CD14-positive monocyte (primary cell): ENCODE results near the gene GALNT4. TPM values are rescaled to one million over a fixed set of nuclear protein-coding genes. Genes with fewer than 3 reads are reported as not detected.

Experiments used
- DNase-seq, 3 donors: peaks; one replicate each; pipeline ENCODE4 v3.0.0-alpha.2; 2011 to 2022
- H2AFZ ChIP-seq: 2 replicates; pipeline ENCODE4 v1.6.0; 2012; ENCODE audit warnings: mild to moderate bottlenecking, low read depth, low read length, inconsistent platforms; ENCODE audit not compliant: insufficient read depth, poor library complexity, severe bottlenecking
- H3K27ac ChIP-seq, 2 donors: 1 replicate in 1 of 2; 2 replicates in 1 of 2; pipeline ENCODE4 v1.5.1; 2012 to 2013; ENCODE audit warnings: low read length in 2 of 2, control low read depth in 1 of 2, inconsistent platforms in 1 of 2, low read depth in 1 of 2, mild to moderate bottlenecking in 1 of 2
- H3K27me3 ChIP-seq, 2 donors: one replicate each; pipeline versions ENCODE4 v1.6.0 to v1.6.1; 2011 to 2013; ENCODE audit warnings: low read length in 2 of 2; ENCODE audit not compliant: control insufficient read depth in 2 of 2, insufficient read depth in 2 of 2
- H3K36me3 ChIP-seq, 2 donors: replicated peaks in 1 of 2; 1 replicate in 1 of 2; 2 replicates in 1 of 2; pipeline versions ENCODE4 v1.5.1 to v1.6.1; 2012 to 2013; ENCODE audit warnings: low read length in 2 of 2, control low read depth in 1 of 2, inconsistent platforms in 1 of 2, mild to moderate bottlenecking in 1 of 2; ENCODE audit not compliant: insufficient read depth in 2 of 2, control insufficient read depth in 1 of 2
- H3K4me1 ChIP-seq, 2 donors: 1 replicate in 1 of 2; 2 replicates in 1 of 2; pipeline versions ENCODE4 v1.5.1 to v1.6.1; 2012 to 2013; ENCODE audit warnings: low read length in 2 of 2, control low read depth in 1 of 2, inconsistent platforms in 1 of 2, mild to moderate bottlenecking in 1 of 2, moderate library complexity in 1 of 2; ENCODE audit not compliant: insufficient read depth in 2 of 2, control insufficient read depth in 1 of 2
- H3K4me2 ChIP-seq: replicated peaks from 2 replicates; pipeline ENCODE3; 2012; ENCODE audit warnings: low read length, moderate library complexity, mild to moderate bottlenecking; ENCODE audit not compliant: poor library complexity, severe bottlenecking; ENCODE audit errors: extremely low read depth
- H3K4me3 ChIP-seq, 3 experiments: fragments of 200-600 bp in 1 of 3; sonication (generic) in 1 of 3; replicated peaks in 1 of 3; 1 replicate in 2 of 3; 2 replicates in 1 of 3; pipeline ENCODE4 v1.5.1; 2011 to 2013; ENCODE audit warnings: low read length in 3 of 3, mild to moderate bottlenecking in 3 of 3, control low read depth in 2 of 3, low read depth in 2 of 3, inconsistent platforms in 1 of 3, moderate library complexity in 1 of 3
- H3K79me2 ChIP-seq: 2 replicates; pipeline ENCODE4 v1.6.0; 2012; ENCODE audit warnings: mild to moderate bottlenecking, control low read depth, inconsistent platforms, low read length, moderate library complexity; ENCODE audit not compliant: insufficient read depth
- H3K9ac ChIP-seq: 2 replicates; pipeline ENCODE4 v1.6.0; 2017; ENCODE audit warnings: low read length, mild to moderate bottlenecking; ENCODE audit not compliant: insufficient read depth, poor library complexity, severe bottlenecking
- H3K9me3 ChIP-seq, 2 donors: replicated peaks in 1 of 2; 1 replicate in 1 of 2; 2 replicates in 1 of 2; pipeline versions ENCODE4 v1.5.1 to v1.6.1; 2012 to 2013; ENCODE audit warnings: low read length in 2 of 2, control low read depth in 1 of 2; ENCODE audit not compliant: control insufficient read depth in 1 of 2, insufficient read depth in 1 of 2
- H4K20me1 ChIP-seq: 2 replicates; pipeline ENCODE4 v1.6.0; 2012; ENCODE audit warnings: mild to moderate bottlenecking, low read length, control low read depth, moderate library complexity; ENCODE audit not compliant: insufficient read depth
- H3K27ac Mint-ChIP-seq, 7 donors: one replicate each; pipeline ENCODE4 v1.8.0; 2020; ENCODE audit warnings: mild to moderate bottlenecking in 7 of 7, mixed read lengths in 7 of 7, moderate library complexity in 6 of 7, inconsistent platforms in 2 of 7
- H3K27me3 Mint-ChIP-seq, 3 donors: one replicate each; pipeline ENCODE4 v1.8.0; 2021 to 2022; ENCODE audit warnings: low read depth in 3 of 3, mild to moderate bottlenecking in 3 of 3, mixed read lengths in 3 of 3, moderate library complexity in 3 of 3, inconsistent platforms in 1 of 3
- H3K36me3 Mint-ChIP-seq, 2 donors: one replicate each; pipeline ENCODE4 v1.8.0; 2020; ENCODE audit warnings: mixed read lengths in 2 of 2, inconsistent platforms in 1 of 2, mild to moderate bottlenecking in 1 of 2
- H3K4me1 Mint-ChIP-seq: one replicate; pipeline ENCODE4 v1.8.0; 2020; ENCODE audit warnings: mild to moderate bottlenecking, mixed read lengths
- H3K4me3 Mint-ChIP-seq, 2 donors: one replicate each; pipeline ENCODE4 v1.8.0; 2020; ENCODE audit warnings: mild to moderate bottlenecking in 2 of 2, mixed read lengths in 2 of 2, moderate library complexity in 1 of 2
- H3K9me3 Mint-ChIP-seq, 7 donors: one replicate each; pipeline ENCODE4 v1.8.0; 2020 to 2022; ENCODE audit warnings: mixed read lengths in 7 of 7, mild to moderate bottlenecking in 6 of 7, moderate library complexity in 6 of 7, inconsistent platforms in 2 of 7
- CTCF ChIP-seq: fragments of 200-600 bp; IDR thresholded peaks from one replicate; pipeline ENCODE4 v1.8.0; 2022; ENCODE audit warnings: antibody characterized with exemption, mild to moderate bottlenecking
- WGBS: methylation state at CpG from one replicate; pipeline ENCODE4 v1.1.5; 2013; ENCODE audit warnings: missing lambda C conversion rate; ENCODE audit not compliant: insufficient coverage; 5-methylcytosine and 5-hydroxymethylcytosine counted together
- intact Hi-C, 2 donors: fragments of 100-400 bp; cut with micrococcal nuclease; formaldehyde crosslinking; loops; one replicate each; pipeline versions ENCODE4 v1.15.0 to v1.15.1; 2023
- polyA plus RNA-seq, 3 donors: library from polyadenylated mRNA; depleted of rRNA in 1 of 3; unstranded in 2 of 3; stranded (reverse) in 1 of 3; fragments of 300-500 nt in 2 of 3; fragments of >200 nt in 1 of 3; fragmentation: Illumina TruSeq in 2 of 3; gene quantifications; 1 replicate in 2 of 3; 2 replicates in 1 of 3; pipeline ENCODE4 v1.2.3, GENCODE V29; 2012 to 2021

GALNT4 gene
- polyA plus RNA-seq, 3 donors, result 3.7 to 12.9 (median 10.7) TPM

- Mint-ChIP-seq H3K4me1 (peaks cover 16% of the 10 kb centered on the region), H3K27ac (no peak overlapping the region), H3K4me3 (no peak overlapping the region), H3K36me3 (peaks cover 39 to 62% of the 10 kb centered on the region in 2 donors), H3K27me3 (no peaks in the 10 kb centered on the region), H3K9me3 (peaks cover 0 to 3% (median 0%) of the 10 kb centered on the region in 7 donors)
- Histone ChIP-seq H3K4me2 (no peak overlapping the region), H2AFZ (no peak overlapping the region), H3K36me3 (peaks cover 15 to 44% of the 10 kb centered on the region in 2 donors), H3K27me3 (no peaks in the 10 kb centered on the region), H3K9ac (no peak overlapping the region), H3K9me3 (no peaks in the 10 kb centered on the region), H3K4me3 (no peak overlapping the region), H3K79me2 (no peaks in the 10 kb centered on the region), H4K20me1 (no peaks in the 10 kb centered on the region), H3K27ac (no peak overlapping the region), H3K4me1 (peaks cover 2 to 6% of the 10 kb centered on the region in 2 donors)
- intact Hi-C loops, result no loop called here
- WGBS, result 100% methylated on average over 1 of the region's 1 CpG
- no peak for TF ChIP-seq CTCF
- DNase-seq, result no peak
These were observed 33.7 kb downstream of the GALNT4 start for GRCh38 chr12:89490922-89491321.

- no peak for DNase-seq
- H4K20me1 ChIP-seq, result no peaks in the 10 kb centered on the region
These were observed 38.3 kb downstream of the GALNT4 start for GRCh38 chr12:89486264-89486663.

More at GRCh38 chr12:89486264-89486663, 38.3 kb downstream of the GALNT4 start:
- no peak overlapping the region for H3K4me3 Mint-ChIP-seq
- TF ChIP-seq CTCF, result no peak
- no peak overlapping the region for H3K9ac ChIP-seq
- peaks cover 3% of the 10 kb centered on the region for H3K4me1 Mint-ChIP-seq
- H3K4me2 ChIP-seq, result no peak overlapping the region
- H3K79me2 ChIP-seq, result no peaks in the 10 kb centered on the region
- H3K27me3 ChIP-seq, result no peaks in the 10 kb centered on the region
- intact Hi-C loops, result no loop called here
- peaks cover 0 to 2% of the 10 kb centered on the region in 2 donors for H3K4me1 ChIP-seq
- H3K27ac Mint-ChIP-seq, result no peak overlapping the region
- peaks cover 55 to 59% of the 10 kb centered on the region in 2 donors for H3K36me3 Mint-ChIP-seq
- H3K27ac ChIP-seq, result no peak overlapping the region
- no peaks in the 10 kb centered on the region for H3K9me3 ChIP-seq
- no peak overlapping the region for H3K4me3 ChIP-seq
- H3K36me3 ChIP-seq, result peaks cover 13 to 56% of the 10 kb centered on the region in 2 donors
- 95% methylated on average over 2 of the region's 2 CpGs for WGBS
- H3K27me3 Mint-ChIP-seq, result no peaks in the 10 kb centered on the region
- peaks cover 0 to 2% (median 0%) of the 10 kb centered on the region in 7 donors for H3K9me3 Mint-ChIP-seq
- no peak overlapping the region for H2AFZ ChIP-seq
